CD4-positive, CD25-positive, alpha-beta regulatory T cell (primary cell): ENCODE data around the gene PRDM12. TPM values are rescaled to one million over a fixed set of nuclear protein-coding genes. Genes with fewer than 3 reads are reported as not detected.
A peak's percentile ranks its signal among the peaks of the same experiment; 100 is the strongest.

Experiments used
- ATAC-seq, 2 donors: fragments of 150-1000 bp; cut with Tn5 transposase; one replicate each; pipeline ENCODE4 v1.10.0; 2021; ENCODE audit warnings: low read depth in 2 of 2, moderate number of reproducible peaks in 2 of 2, moderate library complexity in 1 of 2
- DNase-seq, 3 donors: peaks; one replicate each; pipeline versions ENCODE4 v3.0.0 to v3.0.0-alpha.2; 2012 to 2022; ENCODE audit warnings: mixed read lengths in 1 of 3
- H3K27ac ChIP-seq: one replicate; pipeline ENCODE4 v1.7.0; 2013; ENCODE audit warnings: mild to moderate bottlenecking, low read length; ENCODE audit not compliant: insufficient read depth, poor library complexity, severe bottlenecking
- H3K27me3 ChIP-seq: one replicate; pipeline ENCODE4 v1.7.0; 2013; ENCODE audit warnings: low read length; ENCODE audit not compliant: control insufficient read depth, insufficient read depth
- H3K36me3 ChIP-seq: one replicate; pipeline ENCODE4 v1.7.0; 2013; ENCODE audit warnings: mild to moderate bottlenecking, low read length, moderate library complexity; ENCODE audit not compliant: control insufficient read depth, insufficient read depth
- H3K4me1 ChIP-seq: 2 replicates; pipeline ENCODE4 v1.7.0; 2013; ENCODE audit warnings: mild to moderate bottlenecking, low read length; ENCODE audit not compliant: insufficient read depth, control insufficient read depth, poor library complexity, severe bottlenecking
- H3K4me3 ChIP-seq: one replicate; pipeline ENCODE4 v1.7.0; 2013; ENCODE audit warnings: low read depth, mild to moderate bottlenecking, low read length, moderate library complexity
- H3K9me3 ChIP-seq, 2 experiments: 1 replicate in 1 of 2; 2 replicates in 1 of 2; pipeline ENCODE4 v1.7.0; 2013; ENCODE audit warnings: low read length in 2 of 2, mild to moderate bottlenecking in 1 of 2, moderate library complexity in 1 of 2; ENCODE audit not compliant: control insufficient read depth in 2 of 2
- H3K27ac Mint-ChIP-seq, 3 donors: one replicate each; pipeline ENCODE4 v1.8.0; 2020 to 2022; ENCODE audit warnings: mild to moderate bottlenecking in 3 of 3, mixed read lengths in 3 of 3, moderate library complexity in 2 of 3
- H3K27me3 Mint-ChIP-seq: one replicate; pipeline ENCODE4 v1.8.0; 2022; ENCODE audit warnings: mild to moderate bottlenecking, mixed read lengths
- H3K36me3 Mint-ChIP-seq: one replicate; pipeline ENCODE4 v1.8.0; 2020; ENCODE audit warnings: mixed read lengths
- H3K4me1 Mint-ChIP-seq, 4 donors: one replicate each; pipeline ENCODE4 v1.8.0; 2020 to 2022; ENCODE audit warnings: mixed read lengths in 4 of 4, mild to moderate bottlenecking in 1 of 4
- H3K4me3 Mint-ChIP-seq, 4 donors: one replicate each; pipeline ENCODE4 v1.8.0; 2020 to 2022; ENCODE audit warnings: mild to moderate bottlenecking in 4 of 4, mixed read lengths in 4 of 4, moderate library complexity in 3 of 4
- H3K9me3 Mint-ChIP-seq, 7 donors: one replicate each; pipeline ENCODE4 v1.8.0; 2020 to 2022; ENCODE audit warnings: mixed read lengths in 7 of 7, mild to moderate bottlenecking in 3 of 7, moderate library complexity in 2 of 7
- polyA plus RNA-seq, 4 donors: library from polyadenylated mRNA; unstranded; fragments of 300-500 nt; fragmentation: Illumina TruSeq; gene quantifications; one replicate each; pipeline ENCODE4 v1.2.3, GENCODE V29; 2021
- total RNA-seq: library from RNA; stranded (reverse); gene quantifications from one replicate; pipeline ENCODE4 v1.2.3, GENCODE V29; 2022

Gene PRDM12
- total and polyA plus RNA-seq, 5 donors from 2014 or later = 0.10 TPM; not detected in 4

DNA sequence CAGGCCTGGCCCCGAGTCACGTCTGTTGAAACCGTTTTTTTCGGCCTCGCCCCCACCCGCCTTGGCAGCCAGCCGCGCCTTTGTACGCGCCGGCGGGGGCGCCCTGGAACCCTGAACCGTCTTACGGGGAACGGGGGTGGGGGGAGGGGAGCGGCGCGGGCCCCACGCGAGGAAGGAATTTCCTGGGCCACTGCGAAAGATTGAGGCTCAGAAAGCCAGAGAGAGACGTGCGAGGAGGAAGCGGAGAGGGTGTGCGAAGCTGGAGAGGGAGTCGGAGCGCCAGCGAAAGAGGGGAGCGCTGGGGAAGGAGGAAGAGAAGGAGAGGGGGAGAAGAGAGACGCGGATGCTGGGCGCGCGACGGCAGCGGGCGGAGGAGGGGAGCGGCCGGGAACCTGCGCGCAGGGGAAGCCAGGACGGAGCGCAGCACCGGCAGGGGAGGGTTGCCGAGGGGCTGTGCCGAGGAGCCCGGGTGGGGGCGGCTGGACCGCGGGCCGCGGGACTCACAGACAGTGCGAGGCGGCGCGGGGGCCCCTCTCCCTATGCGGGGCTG lies 4.6 kb upstream of the PRDM12 start:
- no peaks in the 10 kb centered on the region for H3K9me3 ChIP-seq
- H3K36me3 ChIP-seq = no peaks in the 10 kb centered on the region
- no peak overlapping the region for H3K27ac ChIP-seq
- peaks cover 44% of the 10 kb centered on the region for H3K4me1 ChIP-seq
- ATAC-seq (no peak), DNase-seq (no peak)
- no peak overlapping the region for H3K4me3 ChIP-seq
- peaks cover 13% of the 10 kb centered on the region for H3K27me3 ChIP-seq
- Mint-ChIP-seq H3K27me3 (peaks cover 64% of the 10 kb centered on the region), H3K4me1 (peaks cover 0 to 30% (median 5%) of the 10 kb centered on the region in 4 donors), H3K36me3 (no peaks in the 10 kb centered on the region), H3K27ac (no peak overlapping the region), H3K4me3 (no peak overlapping the region), H3K9me3 (peaks cover 0 to 3% (median 0%) of the 10 kb centered on the region in 7 donors)

DNA sequence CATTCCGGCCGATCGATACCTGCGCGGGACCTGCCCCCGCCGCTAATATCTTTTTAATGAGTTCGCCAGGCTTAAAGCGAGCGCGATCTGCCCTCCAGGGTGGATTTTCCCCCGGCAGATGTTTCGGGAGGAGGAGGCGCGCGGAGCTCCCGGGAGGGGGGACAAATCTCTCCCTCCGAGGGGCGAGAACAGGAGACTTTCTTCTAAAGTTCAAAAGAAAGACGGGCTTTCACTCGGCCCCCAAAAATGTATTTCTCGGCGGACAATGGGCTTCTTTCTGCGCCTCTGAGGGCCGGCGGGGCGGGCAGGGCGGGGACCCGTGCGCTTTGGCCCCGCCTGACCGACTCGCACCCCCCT lies 4.1 kb upstream of the PRDM12 start:
- no peak for DNase-seq
- Histone ChIP-seq H3K36me3 (no peaks in the 10 kb centered on the region), H3K9me3 (no peaks in the 10 kb centered on the region), H3K27me3 (peaks cover 14% of the 10 kb centered on the region), H3K4me1 (peaks cover 45% of the 10 kb centered on the region), H3K4me3 (no peak overlapping the region), H3K27ac (no peak overlapping the region)
- H3K4me1 Mint-ChIP-seq = peaks cover 0 to 31% (median 6%) of the 10 kb centered on the region in 4 donors
- H3K27ac Mint-ChIP-seq = no peak overlapping the region
- no peak overlapping the region for H3K4me3 Mint-ChIP-seq
- peaks cover 0 to 3% (median 0%) of the 10 kb centered on the region in 7 donors for H3K9me3 Mint-ChIP-seq
- ATAC-seq = no peak
- H3K36me3 Mint-ChIP-seq = no peaks in the 10 kb centered on the region
- peaks cover 66% of the 10 kb centered on the region for H3K27me3 Mint-ChIP-seq

DNA sequence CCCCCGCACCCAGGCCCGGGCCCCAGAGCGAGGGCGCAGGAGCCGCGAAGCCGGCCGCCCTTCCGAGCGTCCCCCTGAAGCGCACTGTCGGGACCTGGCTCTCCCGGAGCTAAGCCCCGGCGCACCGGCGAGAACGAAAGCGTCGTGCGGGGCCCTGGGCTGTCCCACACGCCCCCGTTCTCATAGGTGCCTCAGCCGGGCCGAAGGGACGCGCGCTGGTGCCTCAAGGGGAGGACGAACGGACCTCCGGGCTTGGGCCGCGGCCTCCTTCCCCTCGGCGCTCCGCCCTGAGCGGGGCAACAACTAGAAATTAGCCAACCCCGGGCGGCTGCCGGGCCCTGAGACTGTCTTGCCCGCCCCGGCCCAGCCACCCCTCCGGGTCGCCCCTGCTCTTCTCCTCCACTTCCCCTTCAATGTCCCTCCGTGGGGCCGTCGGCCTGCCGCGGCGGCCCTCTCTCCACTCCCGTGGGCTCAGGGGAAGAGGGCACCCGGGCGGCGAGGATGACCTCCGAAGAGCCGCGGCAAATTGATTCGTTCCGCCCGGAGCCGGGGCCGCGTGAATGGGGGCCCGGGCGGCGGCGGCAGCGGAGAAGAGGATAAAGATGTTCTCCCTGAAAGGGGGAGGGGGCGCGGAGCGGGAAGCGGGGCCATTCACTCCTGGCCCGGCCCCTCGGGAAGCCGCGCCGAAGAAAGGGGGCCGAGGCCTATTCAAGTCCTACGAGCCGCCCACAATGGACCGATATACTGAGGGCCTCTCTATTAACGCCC lies 3.5 kb upstream of the PRDM12 start:
- no peak for DNase-seq
- Mint-ChIP-seq H3K4me1 (peaks cover 0 to 34% (median 9%) of the 10 kb centered on the region in 4 donors), H3K27ac (no peak overlapping the region), H3K9me3 (peaks cover 0 to 3% (median 0%) of the 10 kb centered on the region in 7 donors), H3K36me3 (no peaks in the 10 kb centered on the region), H3K4me3 (peak overlapping the region in 1 of 4 donors; percentile 10), H3K27me3 (peaks cover 67% of the 10 kb centered on the region)
- Histone ChIP-seq H3K27ac (no peak overlapping the region), H3K27me3 (peaks cover 17% of the 10 kb centered on the region), H3K4me3 (no peak overlapping the region), H3K9me3 (no peaks in the 10 kb centered on the region), H3K4me1 (peaks cover 51% of the 10 kb centered on the region), H3K36me3 (no peaks in the 10 kb centered on the region)
- ATAC-seq = peak in 1 of 2 donors; percentile 16

DNA sequence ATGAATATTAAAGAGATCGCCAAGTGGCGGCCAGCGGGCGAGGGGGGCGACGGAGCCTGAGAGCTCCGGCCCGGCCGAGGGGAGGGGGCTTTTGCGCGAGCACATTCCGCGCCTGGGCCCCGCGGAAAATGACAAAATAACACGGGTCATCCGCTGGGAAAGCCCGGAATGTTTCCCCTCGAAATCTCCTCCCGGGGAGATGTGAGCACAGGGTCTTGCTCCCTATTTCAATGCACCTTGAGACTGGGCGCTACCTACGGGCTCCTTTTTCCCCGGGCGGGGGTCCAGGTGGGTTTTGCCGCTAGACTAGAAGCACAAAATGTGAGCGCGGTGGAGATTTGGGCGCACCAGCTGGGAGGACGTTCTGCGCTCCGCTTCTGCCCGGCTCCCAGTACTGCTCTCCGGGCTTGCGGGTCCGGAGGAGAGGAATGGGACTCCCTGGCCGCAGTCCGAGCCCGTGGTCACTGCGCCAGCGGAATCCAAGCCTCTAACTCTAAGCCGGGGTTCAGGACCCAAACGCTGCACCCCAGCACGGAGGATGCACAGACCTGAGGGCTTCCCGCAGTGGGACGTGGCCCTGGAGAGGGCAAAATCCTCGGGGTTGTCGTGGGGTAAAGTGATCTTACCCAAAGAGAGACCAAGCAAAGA lies 2.8 kb upstream of the PRDM12 start:
- no peak overlapping the region for H3K27ac Mint-ChIP-seq
- H3K4me1 ChIP-seq = peaks cover 58% of the 10 kb centered on the region
- H3K9me3 Mint-ChIP-seq = peaks cover 0 to 3% (median 0%) of the 10 kb centered on the region in 7 donors
- no peaks in the 10 kb centered on the region for H3K36me3 ChIP-seq
- peaks cover 68% of the 10 kb centered on the region for H3K27me3 Mint-ChIP-seq
- no peak overlapping the region for H3K4me3 ChIP-seq
- peaks cover 0 to 37% (median 9%) of the 10 kb centered on the region in 4 donors for H3K4me1 Mint-ChIP-seq
- H3K4me3 Mint-ChIP-seq = peak overlapping the region in 2 of 4 donors; percentile 16 to 52
- ATAC-seq = no peak
- no peak for DNase-seq
- no peaks in the 10 kb centered on the region for H3K36me3 Mint-ChIP-seq
- H3K27ac ChIP-seq = no peak overlapping the region
- H3K9me3 ChIP-seq = no peaks in the 10 kb centered on the region
- H3K27me3 ChIP-seq = peaks cover 17% of the 10 kb centered on the region

DNA sequence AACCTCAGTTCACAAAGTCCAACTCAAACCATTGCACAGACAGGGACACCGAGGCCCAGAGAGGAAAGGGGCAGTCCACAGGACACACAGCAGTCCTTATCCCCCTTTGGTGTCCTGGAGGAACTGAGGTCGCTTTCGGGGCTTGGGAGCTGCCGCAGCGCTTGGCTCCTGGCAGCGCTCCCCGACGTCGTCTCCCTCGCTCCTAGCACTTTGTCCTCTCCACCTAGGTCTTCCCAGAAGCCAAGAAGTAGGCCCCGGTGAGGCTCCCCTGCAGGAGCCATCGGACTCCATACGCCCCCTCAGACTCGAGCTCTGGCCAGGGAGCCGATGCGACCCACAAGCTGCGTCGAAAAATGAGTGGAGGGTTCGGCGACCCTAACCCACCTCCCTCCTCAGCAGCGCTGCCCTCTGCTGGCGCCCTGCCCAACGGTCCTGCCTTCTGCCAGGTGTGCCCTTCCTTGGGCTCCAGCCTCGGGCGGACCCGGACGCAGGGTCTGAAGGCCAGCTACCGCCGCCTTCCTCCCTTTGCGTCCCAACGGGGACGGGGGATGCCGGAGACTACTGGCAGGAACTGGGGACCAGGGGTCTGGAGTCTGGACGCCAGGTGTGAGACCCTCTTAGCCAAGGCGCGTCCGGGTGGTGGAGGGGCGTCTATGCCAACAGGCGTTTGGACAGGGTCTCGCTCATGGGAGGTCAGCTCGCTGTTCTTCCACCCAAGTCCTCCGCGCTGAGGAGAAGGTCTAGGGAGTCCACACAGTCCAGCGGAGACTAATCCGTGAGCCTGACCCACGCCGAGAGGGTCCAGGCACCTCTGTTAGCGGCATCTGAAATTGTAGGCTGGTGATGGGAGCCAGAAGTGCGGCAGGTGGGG lies 2.1 kb upstream of the PRDM12 start:
- Histone ChIP-seq H3K27ac (no peak overlapping the region), H3K4me3 (no peak overlapping the region), H3K4me1 (peaks cover 59% of the 10 kb centered on the region), H3K9me3 (no peaks in the 10 kb centered on the region), H3K36me3 (no peaks in the 10 kb centered on the region), H3K27me3 (peaks cover 15% of the 10 kb centered on the region)
- Mint-ChIP-seq H3K27me3 (peaks cover 70% of the 10 kb centered on the region), H3K36me3 (no peaks in the 10 kb centered on the region), H3K4me1 (peaks cover 0 to 37% (median 9%) of the 10 kb centered on the region in 4 donors), H3K4me3 (peak overlapping the region in 3 of 4 donors; percentile 30 to 74 (median 71)), H3K9me3 (peaks cover 0 to 2% (median 0%) of the 10 kb centered on the region in 7 donors), H3K27ac (peak overlapping the region in 1 of 3 donors; percentile 48)
- ATAC-seq = no peak
- DNase-seq = no peak

DNA sequence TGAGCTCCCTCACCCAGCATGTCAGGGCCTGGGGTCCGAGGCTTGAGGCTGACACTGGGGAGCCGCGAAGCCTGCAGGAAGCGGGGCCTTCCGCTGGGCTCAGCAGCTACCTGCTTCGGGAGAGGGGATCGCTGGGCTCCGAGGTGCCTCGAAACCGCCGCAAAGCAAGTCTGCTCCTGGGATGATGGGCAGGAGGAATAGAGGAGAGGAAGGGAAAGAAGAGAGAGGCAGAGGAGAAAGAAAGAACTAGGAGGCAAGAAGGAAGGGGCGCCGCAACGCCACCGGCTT lies 1.5 kb upstream of the PRDM12 start:
- Mint-ChIP-seq H3K27ac (no peak overlapping the region), H3K36me3 (no peaks in the 10 kb centered on the region), H3K9me3 (peaks cover 0 to 2% (median 0%) of the 10 kb centered on the region in 7 donors), H3K27me3 (peaks cover 68% of the 10 kb centered on the region), H3K4me3 (peak overlapping the region in 2 of 4 donors; percentile 71 to 74), H3K4me1 (peaks cover 0 to 37% (median 9%) of the 10 kb centered on the region in 4 donors)
- Histone ChIP-seq H3K27me3 (peaks cover 19% of the 10 kb centered on the region), H3K27ac (no peak overlapping the region), H3K4me3 (no peak overlapping the region), H3K9me3 (no peaks in the 10 kb centered on the region), H3K36me3 (no peaks in the 10 kb centered on the region), H3K4me1 (peaks cover 59% of the 10 kb centered on the region)
- DNase-seq (no peak), ATAC-seq (no peak)

DNA sequence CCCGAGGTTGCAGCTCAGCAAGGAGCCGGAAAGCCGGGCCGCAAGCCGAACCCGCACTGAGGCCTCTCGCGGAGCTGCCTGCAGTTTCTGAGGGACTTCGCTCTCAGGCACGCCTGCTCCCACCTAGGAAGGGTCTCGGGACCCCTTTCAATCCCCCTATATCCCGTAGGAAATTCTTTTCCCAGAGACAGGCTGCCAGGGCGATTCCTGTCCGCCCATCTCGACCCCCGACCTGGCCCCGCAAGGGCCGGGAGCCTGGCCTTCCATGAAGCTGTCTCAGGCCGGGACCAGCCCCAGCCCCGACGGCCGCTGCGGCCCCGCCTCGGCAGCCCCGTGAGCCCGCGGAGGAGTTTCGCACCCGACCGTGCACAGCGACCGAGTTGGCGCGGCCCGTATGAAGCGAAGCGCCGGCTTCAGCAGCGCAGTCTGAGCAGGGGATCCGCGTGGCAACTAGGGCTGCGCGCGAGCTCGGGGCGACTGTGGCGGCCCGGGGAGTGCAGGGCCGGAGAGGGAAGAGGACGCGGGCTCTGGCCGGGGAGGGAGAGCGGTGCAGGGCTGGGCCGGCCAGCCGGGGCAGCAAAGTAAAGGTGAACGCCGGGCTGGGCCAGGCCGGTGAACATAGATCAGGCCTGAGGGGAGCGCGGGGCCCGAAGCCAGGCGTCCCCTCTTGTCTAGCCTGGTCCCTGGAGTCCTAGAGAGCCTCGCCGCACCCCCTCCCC lies 977 bp upstream of the PRDM12 start:
- Histone ChIP-seq H3K27me3 (peaks cover 19% of the 10 kb centered on the region), H3K9me3 (no peaks in the 10 kb centered on the region), H3K27ac (no peak overlapping the region), H3K36me3 (no peaks in the 10 kb centered on the region), H3K4me3 (no peak overlapping the region), H3K4me1 (peaks cover 59% of the 10 kb centered on the region)
- no peaks in the 10 kb centered on the region for H3K36me3 Mint-ChIP-seq
- H3K9me3 Mint-ChIP-seq = peaks cover 0 to 2% (median 0%) of the 10 kb centered on the region in 7 donors
- peak overlapping the region in 3 of 4 donors; percentile 68 to 74 (median 71) for H3K4me3 Mint-ChIP-seq
- no peak overlapping the region for H3K27ac Mint-ChIP-seq
- DNase-seq (no peak), ATAC-seq (no peak)
- peaks cover 68% of the 10 kb centered on the region for H3K27me3 Mint-ChIP-seq
- peaks cover 0 to 35% (median 9%) of the 10 kb centered on the region in 4 donors for H3K4me1 Mint-ChIP-seq
